Nephron progenitor cell (in vitro differentiated cells): ENCODE measurements around the gene ATP11A.

ENCODE experiments used
- DNase-seq: peaks from one replicate; pipeline ENCODE4 v3.0.0; 2021
- H3K27ac Mint-ChIP-seq: 2 replicates; pipeline ENCODE4 v1.8.0; 2021; ENCODE audit warnings: mild to moderate bottlenecking, moderate library complexity, mixed read lengths
- H3K27me3 Mint-ChIP-seq: 2 replicates; pipeline ENCODE4 v1.8.0; 2021; ENCODE audit warnings: mild to moderate bottlenecking, low read depth, mixed read lengths; ENCODE audit not compliant: poor library complexity
- H3K36me3 Mint-ChIP-seq: 2 replicates; pipeline ENCODE4 v1.8.0; 2021; ENCODE audit warnings: low read depth, mixed read lengths
- H3K4me1 Mint-ChIP-seq: 2 replicates; pipeline ENCODE4 v1.8.0; 2021; ENCODE audit warnings: mixed read lengths
- H3K4me3 Mint-ChIP-seq: 2 replicates; pipeline ENCODE4 v1.8.0; 2021; ENCODE audit warnings: mild to moderate bottlenecking, moderate library complexity, mixed read lengths
- H3K9me3 Mint-ChIP-seq: 2 replicates; pipeline ENCODE4 v1.8.0; 2021; ENCODE audit warnings: mild to moderate bottlenecking, moderate library complexity, mixed read lengths
- CTCF ChIP-seq: fragments of 200-600 bp; sonication (generic); IDR thresholded peaks from 2 replicates; pipeline ENCODE4 v1.5.0; 2021; ENCODE audit warnings: antibody characterized with exemption

ATP11A gene

GRCh38 chr13:112748947-112749735 lies 59.3 kb downstream of the ATP11A start:
- TF ChIP-seq CTCF, result no peak
- peaks cover 15% of the 10 kb centered on the region for H3K36me3 Mint-ChIP-seq
- H3K4me1 Mint-ChIP-seq, result peaks cover 25% of the 10 kb centered on the region

GRCh38 chr13:112750570-112750969 lies 60.7 kb downstream of the ATP11A start:
- no peak for DNase-seq
- Mint-ChIP-seq H3K36me3 (peaks cover 20% of the 10 kb centered on the region), H3K4me3 (no peak overlapping the region), H3K9me3 (no peaks in the 10 kb centered on the region), H3K27me3 (peaks cover 3% of the 10 kb centered on the region), H3K27ac (no peak overlapping the region), H3K4me1 (peaks cover 24% of the 10 kb centered on the region)
- TF ChIP-seq CTCF, result no peak

More at GRCh38 chr13:112748947-112749735, 59.3 kb downstream of the ATP11A start:
- Mint-ChIP-seq H3K27ac (no peak overlapping the region), H3K9me3 (no peaks in the 10 kb centered on the region), H3K4me3 (no peak overlapping the region), H3K27me3 (peaks cover 3% of the 10 kb centered on the region)
- DNase-seq, result no peak

- peaks cover 20% of the 10 kb centered on the region for H3K36me3 Mint-ChIP-seq
- no peak overlapping the region for H3K4me3 Mint-ChIP-seq
- H3K27ac Mint-ChIP-seq, result no peak overlapping the region
- peaks cover 25% of the 10 kb centered on the region for H3K4me1 Mint-ChIP-seq
- no peak for TF ChIP-seq CTCF
- DNase-seq, result no peak
- H3K9me3 Mint-ChIP-seq, result no peaks in the 10 kb centered on the region
- H3K27me3 Mint-ChIP-seq, result no peaks in the 10 kb centered on the region
These were observed 61.8 kb downstream of the ATP11A start for GRCh38 chr13:112751617-112752016.

GRCh38 chr13:112752211-112752610 lies 62.4 kb downstream of the ATP11A start:
- Mint-ChIP-seq H3K27me3 (no peaks in the 10 kb centered on the region), H3K4me1 (peaks cover 30% of the 10 kb centered on the region), H3K36me3 (peaks cover 19% of the 10 kb centered on the region), H3K4me3 (no peak overlapping the region), H3K9me3 (peaks cover 2% of the 10 kb centered on the region), H3K27ac (peak overlapping the region; percentile 61)
- TF ChIP-seq CTCF, result no peak
- no peak for DNase-seq

GRCh38 chr13:112752711-112753541 lies 63.1 kb downstream of the ATP11A start:
- Mint-ChIP-seq H3K4me1 (peaks cover 37% of the 10 kb centered on the region), H3K36me3 (peaks cover 26% of the 10 kb centered on the region), H3K27me3 (no peaks in the 10 kb centered on the region), H3K27ac (no peak overlapping the region), H3K4me3 (no peak overlapping the region), H3K9me3 (peaks cover 8% of the 10 kb centered on the region)
- no peak for TF ChIP-seq CTCF
- no peak for DNase-seq
